CD1c-positive myeloid dendritic cell (primary cell): ENCODE data around the gene DNASE2B.
A peak's percentile ranks its signal among the peaks of the same experiment; 100 is the strongest.
"Not testable (repeated sequence)": the region's sequence is repeated elsewhere in the genome, so short reads cannot be mapped to it uniquely, and the experiment has no call there.

Experiments
- DNase-seq: peaks from one replicate; pipeline ENCODE4 v3.0.0-alpha.2; 2016; ENCODE audit errors: extremely low spot score

Gene DNASE2B

GRCh38 chr1:84412316-84412942 is 14.1 kb downstream of the DNASE2B start:
- no peak for DNase-seq

- no peak for DNase-seq
These were observed 17.1 kb downstream of the DNASE2B start for GRCh38 chr1:84415396-84415795.

GRCh38 chr1:84422909-84423308 is 24.6 kb downstream of the DNASE2B start:
- DNase-seq = no peak

- no peak for DNase-seq
These were observed 26.3 kb downstream of the DNASE2B start for GRCh38 chr1:84424513-84425149.

- DNase-seq = peak; percentile 73
These were observed 27.0 kb downstream of the DNASE2B start for GRCh38 chr1:84425150-84425896.

- no peak for DNase-seq
These were observed 28.1 kb downstream of the DNASE2B start for GRCh38 chr1:84426376-84426775.

GRCh38 chr1:84427250-84428188 is 29.2 kb downstream of the DNASE2B start:
- DNase-seq = no peak

GRCh38 chr1:84428235-84428634 is 30.0 kb downstream of the DNASE2B start:
- no peak for DNase-seq

- no peak for DNase-seq
These were observed 30.9 kb downstream of the DNASE2B start for GRCh38 chr1:84429231-84429630.

- peak; percentile 71 for DNase-seq
These were observed 32.3 kb downstream of the DNASE2B start for GRCh38 chr1:84430546-84430945.

GRCh38 chr1:84433258-84434080 is 35.2 kb downstream of the DNASE2B start:
- DNase-seq = peak; percentile 81

GRCh38 chr1:84434081-84434769 is 35.9 kb downstream of the DNASE2B start:
- no peak for DNase-seq

GRCh38 chr1:84434801-84435549 is 36.7 kb downstream of the DNASE2B start:
- DNase-seq = peak; percentile 35

GRCh38 chr1:84436876-84437655 is 38.8 kb downstream of the DNASE2B start:
- DNase-seq = peak; percentile 77

- peak; percentile 94 for DNase-seq
These were observed 44.0 kb downstream of the DNASE2B start for GRCh38 chr1:84442256-84442655.

GRCh38 chr1:84442747-84443646 is 44.7 kb downstream of the DNASE2B start:
- peak; percentile 25 for DNase-seq

GRCh38 chr1:84448704-84449103 is 50.4 kb downstream of the DNASE2B start:
- not testable (repeated sequence) for DNase-seq

- DNase-seq = peak; percentile 77
These were observed 52.6 kb downstream of the DNASE2B start for GRCh38 chr1:84450910-84451309.
